Cardiac muscle cell (in vitro differentiated cells and primary cell): ENCODE results near the gene ACYP2. TPM values are rescaled to one million over a fixed set of nuclear protein-coding genes. Genes with fewer than 3 reads are reported as not detected.

Experiments
- DNase-seq, 2 donors: peaks; one replicate each; pipeline versions ENCODE4 v3.0.0 to v3.0.0-alpha.2; 2010 to 2017; ENCODE audit warnings: low read depth in 1 of 2, low spot score in 1 of 2
- H3K27ac ChIP-seq: fragments of 200-600 bp; sonication (generic); 2 replicates; pipeline ENCODE4 v1.5.1; 2016
- H3K27me3 ChIP-seq: fragments of 200-600 bp; sonication (generic); 2 replicates; pipeline ENCODE4 v1.6.0; 2016; ENCODE audit warnings: control low read depth
- H3K36me3 ChIP-seq: fragments of 200-600 bp; sonication (generic); 2 replicates; pipeline ENCODE4 v1.5.1; 2016; ENCODE audit warnings: control low read depth
- H3K4me1 ChIP-seq: fragments of 200-600 bp; sonication (generic); 2 replicates; pipeline ENCODE4 v1.8.1; 2017; ENCODE audit warnings: low read depth, mild to moderate bottlenecking, mixed run types
- H3K4me3 ChIP-seq: fragments of 200-600 bp; sonication (generic); 2 replicates; pipeline ENCODE4 v1.5.1; 2016; ENCODE audit warnings: mild to moderate bottlenecking
- H3K9me3 ChIP-seq: fragments of 200-600 bp; sonication (generic); 2 replicates; pipeline ENCODE4 v1.5.1; 2017; ENCODE audit warnings: low read depth, mild to moderate bottlenecking, control low read depth
- polyA plus RNA-seq: library from polyadenylated mRNA; unstranded; fragments of >200 nt; fragmentation: Nextera tagmentation; extraction: Ambion mirVana; gene quantifications from 2 replicates; pipeline ENCODE4 v1.2.1, GENCODE V29; 2016
- total RNA-seq: library from RNA; depleted of rRNA; stranded (reverse); fragments of >200 nt; gene quantifications from 2 replicates; pipeline ENCODE4 v1.2.3, GENCODE V29; 2016
- TF ChIP-seq, protein P1 (sequence below): IDR thresholded peaks from 2 replicates; pipeline ENCODE4 v1.5.1; 2012; ENCODE audit warnings: low read depth, mild to moderate bottlenecking, low read length

ACYP2 gene
- total and polyA plus RNA-seq, 2 experiments from 2014 or later = 12.6 to 46.8 TPM

- H3K27ac ChIP-seq = no peak overlapping the region
- peaks cover 9% of the 10 kb centered on the region for H3K4me1 ChIP-seq
- DNase-seq = peak in 1 of 2 donors; percentile 94
- TF ChIP-seq, protein P1, sequence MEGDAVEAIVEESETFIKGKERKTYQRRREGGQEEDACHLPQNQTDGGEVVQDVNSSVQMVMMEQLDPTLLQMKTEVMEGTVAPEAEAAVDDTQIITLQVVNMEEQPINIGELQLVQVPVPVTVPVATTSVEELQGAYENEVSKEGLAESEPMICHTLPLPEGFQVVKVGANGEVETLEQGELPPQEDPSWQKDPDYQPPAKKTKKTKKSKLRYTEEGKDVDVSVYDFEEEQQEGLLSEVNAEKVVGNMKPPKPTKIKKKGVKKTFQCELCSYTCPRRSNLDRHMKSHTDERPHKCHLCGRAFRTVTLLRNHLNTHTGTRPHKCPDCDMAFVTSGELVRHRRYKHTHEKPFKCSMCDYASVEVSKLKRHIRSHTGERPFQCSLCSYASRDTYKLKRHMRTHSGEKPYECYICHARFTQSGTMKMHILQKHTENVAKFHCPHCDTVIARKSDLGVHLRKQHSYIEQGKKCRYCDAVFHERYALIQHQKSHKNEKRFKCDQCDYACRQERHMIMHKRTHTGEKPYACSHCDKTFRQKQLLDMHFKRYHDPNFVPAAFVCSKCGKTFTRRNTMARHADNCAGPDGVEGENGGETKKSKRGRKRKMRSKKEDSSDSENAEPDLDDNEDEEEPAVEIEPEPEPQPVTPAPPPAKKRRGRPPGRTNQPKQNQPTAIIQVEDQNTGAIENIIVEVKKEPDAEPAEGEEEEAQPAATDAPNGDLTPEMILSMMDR = no peak
- H3K27me3 ChIP-seq = no peaks in the 10 kb centered on the region
- H3K9me3 ChIP-seq = no peaks in the 10 kb centered on the region
- no peak overlapping the region for H3K4me3 ChIP-seq
- H3K36me3 ChIP-seq = no peaks in the 10 kb centered on the region
Measured at GRCh38 chr2:54212456-54212855, 97.0 kb downstream of the ACYP2 start.

- TF ChIP-seq, protein P1 = no peak
- Histone ChIP-seq H3K4me1 (peaks cover 5% of the 10 kb centered on the region), H3K27me3 (no peaks in the 10 kb centered on the region), H3K9me3 (no peaks in the 10 kb centered on the region), H3K27ac (no peak overlapping the region), H3K36me3 (no peaks in the 10 kb centered on the region), H3K4me3 (no peak overlapping the region)
- no peak for DNase-seq
Measured at GRCh38 chr2:54213082-54213481, 97.7 kb downstream of the ACYP2 start.

- TF ChIP-seq, protein P1 = no peak
Measured at GRCh38 chr2:54224997-54225396, 109.6 kb downstream of the ACYP2 start.

GRCh38 chr2:54226260-54226659 is 110.8 kb downstream of the ACYP2 start:
- Histone ChIP-seq H3K27me3 (no peaks in the 10 kb centered on the region), H3K27ac (no peak overlapping the region), H3K9me3 (no peaks in the 10 kb centered on the region), H3K4me3 (no peak overlapping the region), H3K36me3 (no peaks in the 10 kb centered on the region), H3K4me1 (peaks cover 9% of the 10 kb centered on the region)
- DNase-seq = peak in 1 of 2 donors; percentile 47
- TF ChIP-seq, protein P1 = no peak

More at GRCh38 chr2:54224997-54225396, 109.6 kb downstream of the ACYP2 start:
- H3K4me3 ChIP-seq = no peak overlapping the region
- no peaks in the 10 kb centered on the region for H3K36me3 ChIP-seq
- H3K4me1 ChIP-seq = peaks cover 9% of the 10 kb centered on the region
- no peaks in the 10 kb centered on the region for H3K9me3 ChIP-seq
- peak in 1 of 2 donors; percentile 25 for DNase-seq
- no peak overlapping the region for H3K27ac ChIP-seq
- no peaks in the 10 kb centered on the region for H3K27me3 ChIP-seq

- no peaks in the 10 kb centered on the region for H3K27me3 ChIP-seq
- H3K27ac ChIP-seq = no peak overlapping the region
- no peaks in the 10 kb centered on the region for H3K9me3 ChIP-seq
- H3K36me3 ChIP-seq = no peaks in the 10 kb centered on the region
- peaks cover 9% of the 10 kb centered on the region for H3K4me1 ChIP-seq
- DNase-seq = no peak
- TF ChIP-seq, protein P1 = no peak
- no peak overlapping the region for H3K4me3 ChIP-seq
Measured at GRCh38 chr2:54227798-54228197, 112.4 kb downstream of the ACYP2 start.

DNA sequence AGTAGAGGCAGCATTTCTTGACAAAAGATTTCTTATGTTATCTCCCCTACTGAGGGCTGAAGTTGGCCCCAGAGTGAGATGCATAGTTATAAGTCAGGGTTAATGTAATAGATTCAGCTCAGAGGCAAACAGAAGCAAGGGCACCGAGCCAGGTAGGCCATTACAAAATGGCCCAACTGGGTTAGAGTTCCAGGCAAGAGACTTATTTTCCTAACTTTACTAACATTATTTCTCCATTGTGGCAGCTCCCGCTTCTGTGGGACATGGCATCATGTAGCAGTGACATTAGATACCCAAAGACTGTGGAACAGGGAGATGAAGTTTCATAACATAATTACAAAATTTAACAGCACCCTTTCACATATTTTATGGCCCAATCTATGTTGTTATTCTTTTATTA is 113.5 kb downstream of the ACYP2 start:
- Histone ChIP-seq H3K27me3 (no peaks in the 10 kb centered on the region), H3K27ac (no peak overlapping the region), H3K4me3 (no peak overlapping the region), H3K36me3 (no peaks in the 10 kb centered on the region), H3K9me3 (no peaks in the 10 kb centered on the region), H3K4me1 (peaks cover 9% of the 10 kb centered on the region)
- DNase-seq = peak in 1 of 2 donors; percentile 75
- TF ChIP-seq, protein P1 = no peak
